Stimulated activated CD4-positive, alpha-beta T cell treated with anti-CD3 and anti-CD28 coated beads, Interleukin-2, amount 100 ng/mL, for 4 hours (primary cell): ENCODE results near the gene DGCR2.

Source experiments
- DNase-seq: peaks from one replicate; pipeline ENCODE4 v3.0.0-alpha.2; 2020; ENCODE audit warnings: low read depth

Gene DGCR2

GRCh38 chr22:19126309-19127273 is 4.4 kb upstream of the DGCR2 start:
- DNase-seq = no peak

GRCh38 chr22:19125474-19126308 is 3.5 kb upstream of the DGCR2 start:
- no peak for DNase-seq

- DNase-seq = no peak
Measured at GRCh38 chr22:19125011-19125410, 2.8 kb upstream of the DGCR2 start.

- DNase-seq = no peak
Measured at GRCh38 chr22:19124377-19124776, 2.2 kb upstream of the DGCR2 start.

GRCh38 chr22:19123936-19124335 is 1.7 kb upstream of the DGCR2 start:
- no peak for DNase-seq

- no peak for DNase-seq
Measured at GRCh38 chr22:19122752-19123492, 710 bp upstream of the DGCR2 start.

GRCh38 chr22:19121631-19122142 is 525 bp downstream of the DGCR2 start:
- DNase-seq = no peak

- no peak for DNase-seq
Measured at GRCh38 chr22:19120829-19121630, 1.2 kb downstream of the DGCR2 start.

GRCh38 chr22:19119949-19120348 is 2.3 kb downstream of the DGCR2 start:
- DNase-seq = no peak

- DNase-seq = peak; percentile 31
Measured at GRCh38 chr22:19118329-19118880, 3.8 kb downstream of the DGCR2 start.

- no peak for DNase-seq
Measured at GRCh38 chr22:19117111-19117512, 5.1 kb downstream of the DGCR2 start.

GRCh38 chr22:19115628-19116027 is 6.6 kb downstream of the DGCR2 start:
- no peak for DNase-seq

GRCh38 chr22:19114984-19115552 is 7.1 kb downstream of the DGCR2 start:
- DNase-seq = no peak

GRCh38 chr22:19113429-19113828 is 8.8 kb downstream of the DGCR2 start:
- DNase-seq = no peak

- no peak for DNase-seq
Measured at GRCh38 chr22:19111584-19111983, 10.6 kb downstream of the DGCR2 start.

- no peak for DNase-seq
Measured at GRCh38 chr22:19111140-19111539, 11.1 kb downstream of the DGCR2 start.

- no peak for DNase-seq
Measured at GRCh38 chr22:19110646-19111045, 11.6 kb downstream of the DGCR2 start.

- DNase-seq = no peak
Measured at GRCh38 chr22:19110064-19110458, 12.2 kb downstream of the DGCR2 start.

- no peak for DNase-seq
Measured at GRCh38 chr22:19109198-19110063, 12.8 kb downstream of the DGCR2 start.

- no peak for DNase-seq
Measured at GRCh38 chr22:19108807-19109197, 13.4 kb downstream of the DGCR2 start.
